GM12878 (cell line): Measurements from ENCODE around the gene ADAMTS19.

Experiments
- CBFB ChIP-seq: IDR thresholded peaks from 2 replicates; pipeline ENCODE4 v1.6.1; 2016; ENCODE audit warnings: antibody characterized with exemption, low read depth
- CEBPZ ChIP-seq: fragments of 150-350 bp; IDR thresholded peaks from 2 replicates; pipeline ENCODE4 v1.6.1; 2016; ENCODE audit warnings: low read depth, low read length
- CTCF ChIP-seq, 3 experiments: IDR thresholded peaks in 2 of 3; conservative IDR thresholded peaks in 1 of 3; 2 replicates each; pipeline ENCODE4 v1.5.1; 2011; ENCODE audit warnings: low read depth in 3 of 3, low read length in 3 of 3, mild to moderate bottlenecking in 3 of 3, control low read depth in 2 of 3, moderate library complexity in 2 of 3, inconsistent platforms in 1 of 3, mixed read lengths in 1 of 3; ENCODE audit not compliant: control insufficient read depth in 2 of 3, insufficient read depth in 1 of 3; ENCODE audit errors: extremely low read depth in 1 of 3
- KAT2A ChIP-seq: conservative IDR thresholded peaks from 2 replicates; pipeline ENCODE4 v1.6.1; 2011; ENCODE audit warnings: low read depth, low read length; ENCODE audit not compliant: control insufficient read depth
- MTA2 ChIP-seq: fragments of 450-650 bp; IDR thresholded peaks from 2 replicates; pipeline ENCODE4 v1.6.1; 2016; ENCODE audit warnings: low read depth, mild to moderate bottlenecking, moderate library complexity
- MYC ChIP-seq: IDR thresholded peaks from 2 replicates; pipeline ENCODE4 v1.6.1; 2011; ENCODE audit warnings: mild to moderate bottlenecking, low read length, moderate library complexity, inconsistent platforms; ENCODE audit not compliant: insufficient read depth, insufficient replicate concordance, insufficient read length, severe bottlenecking
- NKRF ChIP-seq: fragments of 450-650 bp; conservative IDR thresholded peaks from 2 replicates; pipeline ENCODE4 v1.6.1; 2017; ENCODE audit warnings: mild to moderate bottlenecking, moderate library complexity
- POLR2AphosphoS5 ChIP-seq: IDR thresholded peaks from 2 replicates; pipeline ENCODE4 v1.6.1; 2011; ENCODE audit warnings: mild to moderate bottlenecking, low read length, inconsistent platforms
- RAD21 ChIP-seq: IDR thresholded peaks from 2 replicates; pipeline ENCODE4 v1.6.1; 2011; ENCODE audit warnings: mild to moderate bottlenecking, low read depth, low read length, moderate library complexity; ENCODE audit not compliant: insufficient read depth
- RCOR1 ChIP-seq: conservative IDR thresholded peaks from 2 replicates; pipeline ENCODE4 v1.6.1; 2012; ENCODE audit warnings: low read depth, low read length, improper control_type of control experiment
- RFX5 ChIP-seq: IDR thresholded peaks from 2 replicates; pipeline ENCODE4 v1.6.1; 2011; ENCODE audit warnings: low read depth, low read length, improper control_type of control experiment
- TCF7 ChIP-seq: IDR thresholded peaks from 2 replicates; pipeline ENCODE4 v1.6.1; 2014; ENCODE audit warnings: antibody characterized with exemption, borderline replicate concordance

- TF ChIP-seq CEBPZ (no peak), RCOR1 (no peak), KAT2A (no peak), RFX5 (no peak), TCF7 (no peak), POLR2AphosphoS5 (no peak), NKRF (no peak), CTCF (IDR thresholded peaks at IDR 0.05 in 2 of 3, conservative IDR thresholded peaks at IDR 0.05 in 1 of 3; ENCODE audit: control insufficient read depth in 2 of 3, extremely low read depth in 1 of 3, insufficient read depth in 1 of 3, low read depth in 3 of 3, low read length in 3 of 3) (no peak), MTA2 (no peak), RAD21 (no peak), MYC (no peak), CBFB (no peak)
Observed at GRCh38 chr5:129653442-129653841, 193.3 kb downstream of the ADAMTS19 start.
